ENCODE measurements around the gene ZCCHC14.
A peak's percentile ranks its signal among the peaks of the same experiment; 100 is the strongest.
"Not testable (repeated sequence)": the region's sequence is repeated elsewhere in the genome, so short reads cannot be mapped to it uniquely, and the experiment has no call there.

The ZCCHC14 gene

GRCh38 chr16:87495578-87496446, 3.0 kb upstream of the ZCCHC14 start:
- DNase-seq = no peak

GRCh38 chr16:87493608-87494280, 920 bp upstream of the ZCCHC14 start:
- DNase-seq = no peak

GRCh38 chr16:87492291-87492630, 563 bp downstream of the ZCCHC14 start:
- DNase-seq = no peak

GRCh38 chr16:87491522-87492290, 1.1 kb downstream of the ZCCHC14 start:
- DNase-seq = peak; percentile 12

GRCh38 chr16:87490799-87491521, 1.9 kb downstream of the ZCCHC14 start:
- peak; percentile 71 for DNase-seq

GRCh38 chr16:87490096-87490798, 2.6 kb downstream of the ZCCHC14 start:
- DNase-seq = peak; percentile 16

GRCh38 chr16:87489434-87490045, 3.3 kb downstream of the ZCCHC14 start:
- no peak for DNase-seq

- DNase-seq = not testable (repeated sequence)
Measured at GRCh38 chr16:87488960-87489359, 3.9 kb downstream of the ZCCHC14 start.

GRCh38 chr16:87487361-87487924, 5.4 kb downstream of the ZCCHC14 start:
- no peak for DNase-seq

GRCh38 chr16:87486713-87487247, 6.0 kb downstream of the ZCCHC14 start:
- DNase-seq = no peak

- DNase-seq = no peak
Measured at GRCh38 chr16:87486282-87486681, 6.5 kb downstream of the ZCCHC14 start.

GRCh38 chr16:87485792-87486191, 7.0 kb downstream of the ZCCHC14 start:
- DNase-seq = peak; percentile 73

- no peak for DNase-seq
Measured at GRCh38 chr16:87484487-87485331, 8.1 kb downstream of the ZCCHC14 start.

- DNase-seq = no peak
Measured at GRCh38 chr16:87483481-87483880, 9.3 kb downstream of the ZCCHC14 start.

- not testable (repeated sequence) for DNase-seq
Measured at GRCh38 chr16:87482670-87483069, 10.2 kb downstream of the ZCCHC14 start.

GRCh38 chr16:87482266-87482665, 10.6 kb downstream of the ZCCHC14 start:
- no peak for DNase-seq

- not testable (repeated sequence) for DNase-seq
Measured at GRCh38 chr16:87481711-87482110, 11.1 kb downstream of the ZCCHC14 start.

GRCh38 chr16:87477209-87477981, 15.4 kb downstream of the ZCCHC14 start:
- not testable (repeated sequence) for DNase-seq

GRCh38 chr16:87474566-87474996, 18.2 kb downstream of the ZCCHC14 start:
- DNase-seq = no peak

Measured in activated CD4-positive, alpha-beta T cell treated with anti-CD3 and anti-CD28 coated beads, Interleukin-2, Interleukin-6, amounts not matched to agents 100 ng/mL and 50 ng/mL, durations not matched to agents 16 hours and 8 hours (primary cell).